Spleen (tissue), 11 donors: ENCODE data around the gene MMEL1. TPM values are rescaled to one million over a fixed set of nuclear protein-coding genes. Genes with fewer than 3 reads are reported as not detected.
A peak's percentile ranks its signal among the peaks of the same experiment; 100 is the strongest.

Experiments used
- DNase-seq: peaks from one replicate; pipeline ENCODE4 v3.0.0-alpha.2; 2020
- H3K27ac ChIP-seq, 8 donors: fragments of 200-600 bp; sonication (generic) in 7 of 8; 1 replicate in 4 of 8; 2 replicates in 4 of 8; pipeline versions ENCODE4 v1.5.0 to v1.8.0; 2016 to 2021; ENCODE audit warnings: inconsistent platforms in 4 of 8, mild to moderate bottlenecking in 4 of 8, moderate library complexity in 1 of 8
- H3K27me3 ChIP-seq, 7 donors: fragments of 200-600 bp; sonication (generic) in 6 of 7; replicated peaks in 1 of 7; 1 replicate in 4 of 7; 2 replicates in 3 of 7; pipeline versions ENCODE4 v1.5.0 to v1.8.0; 2016 to 2021; ENCODE audit warnings: inconsistent platforms in 3 of 7, mild to moderate bottlenecking in 1 of 7
- H3K36me3 ChIP-seq, 6 donors: fragments of 200-600 bp; sonication (generic) in 5 of 6; 1 replicate in 4 of 6; 2 replicates in 2 of 6; pipeline versions ENCODE4 v1.5.0 to v1.8.0; 2016 to 2021; ENCODE audit warnings: inconsistent platforms in 2 of 6
- H3K4me1 ChIP-seq, 6 donors: fragments of 200-600 bp; sonication (generic) in 5 of 6; 1 replicate in 3 of 6; 2 replicates in 3 of 6; pipeline versions ENCODE4 v1.5.0 to v1.8.0; 2016 to 2021; ENCODE audit warnings: inconsistent platforms in 3 of 6
- H3K4me3 ChIP-seq, 8 donors: fragments of 200-600 bp; sonication (generic) in 7 of 8; 1 replicate in 4 of 8; 2 replicates in 4 of 8; pipeline versions ENCODE4 v1.5.0 to v1.8.0; 2016 to 2021; ENCODE audit warnings: inconsistent platforms in 4 of 8, mild to moderate bottlenecking in 4 of 8, moderate library complexity in 2 of 8
- H3K9me3 ChIP-seq, 8 donors: fragments of 200-600 bp; sonication (generic) in 7 of 8; 1 replicate in 4 of 8; 2 replicates in 4 of 8; pipeline versions ENCODE4 v1.5.0 to v1.8.0; 2016 to 2021; ENCODE audit warnings: inconsistent platforms in 4 of 8
- POLR2A ChIP-seq, 3 donors: fragments of 450-650 bp; IDR thresholded peaks; one replicate each; pipeline ENCODE4 v1.5.1; 2017; ENCODE audit warnings: antibody characterized with exemption in 3 of 3, mild to moderate bottlenecking in 1 of 3
- POLR2AphosphoS5 ChIP-seq, 3 donors: sonication (generic); formaldehyde crosslinking; IDR thresholded peaks; one replicate each; pipeline ENCODE4 v1.5.1; 2017; ENCODE audit warnings: antibody characterized with exemption in 3 of 3
- WGBS, 5 donors: extraction: QIAGEN DNeasy Blood & Tissue Kit in 3 of 5; methylation state at CpG; one replicate each; pipeline versions ENCODE4 v1.1.5 to v1.1.7; 2013 to 2018; 5-methylcytosine and 5-hydroxymethylcytosine counted together
- intact Hi-C: fragments of 100-400 bp; cut with DNase I; formaldehyde crosslinking; loops from one replicate; pipeline ENCODE4 v1.15.0; 2023; ENCODE audit warnings: low total_unique reads
- polyA plus RNA-seq, 3 donors: library from polyadenylated mRNA; stranded (reverse); fragments of 200-250 nt; gene quantifications; one replicate each; pipeline ENCODE4 v1.2.1, GENCODE V29; 2013
- total RNA-seq, 7 donors: library from RNA; depleted of rRNA in 3 of 7; stranded (reverse); fragments of >200 nt in 3 of 7; fragmentation: NEBNext Ultra II Directional in 4 of 7; extraction: Animal tissue kit (Norgen Biotek cat#: 25700) in 4 of 7; gene quantifications; one replicate each; pipeline versions ENCODE4 v1.1.0 to v1.2.1, GENCODE V29; 2016 to 2021
- TF ChIP-seq, protein P1 (sequence below), 11 experiments: fragments of 200-600 bp in 7 of 11; fragments of 450-650 bp in 4 of 11; sonication (generic) in 4 of 11; IDR thresholded peaks in 8 of 11; conservative IDR thresholded peaks in 3 of 11; 1 replicate in 7 of 11; 2 replicates in 4 of 11; pipeline versions ENCODE4 v1.4.0 to v1.8.0; 2016 to 2021; ENCODE audit warnings: antibody characterized with exemption in 11 of 11, inconsistent platforms in 4 of 11, mild to moderate bottlenecking in 1 of 11
- donor health status: healthy with polysubstance abuse.
- donor health status: DM: no; HTN: no; CAD: no; lungs with moderate emphysema.
- donor health status: DM: no; HTN: no; CAD: no.
- donor health status: Bipolar disorder and iron deficiency.
- donor health status: healthy.
- donor health status: DM: no; HTN: no; CAD: no.
- donor health status: DM: yes; HTN: yes; CAD: no.

The MMEL1 gene
- total and polyA plus RNA-seq, 10 donors, result 1.9 to 6.4 (median 3.3) TPM; not detected in 1

DNA sequence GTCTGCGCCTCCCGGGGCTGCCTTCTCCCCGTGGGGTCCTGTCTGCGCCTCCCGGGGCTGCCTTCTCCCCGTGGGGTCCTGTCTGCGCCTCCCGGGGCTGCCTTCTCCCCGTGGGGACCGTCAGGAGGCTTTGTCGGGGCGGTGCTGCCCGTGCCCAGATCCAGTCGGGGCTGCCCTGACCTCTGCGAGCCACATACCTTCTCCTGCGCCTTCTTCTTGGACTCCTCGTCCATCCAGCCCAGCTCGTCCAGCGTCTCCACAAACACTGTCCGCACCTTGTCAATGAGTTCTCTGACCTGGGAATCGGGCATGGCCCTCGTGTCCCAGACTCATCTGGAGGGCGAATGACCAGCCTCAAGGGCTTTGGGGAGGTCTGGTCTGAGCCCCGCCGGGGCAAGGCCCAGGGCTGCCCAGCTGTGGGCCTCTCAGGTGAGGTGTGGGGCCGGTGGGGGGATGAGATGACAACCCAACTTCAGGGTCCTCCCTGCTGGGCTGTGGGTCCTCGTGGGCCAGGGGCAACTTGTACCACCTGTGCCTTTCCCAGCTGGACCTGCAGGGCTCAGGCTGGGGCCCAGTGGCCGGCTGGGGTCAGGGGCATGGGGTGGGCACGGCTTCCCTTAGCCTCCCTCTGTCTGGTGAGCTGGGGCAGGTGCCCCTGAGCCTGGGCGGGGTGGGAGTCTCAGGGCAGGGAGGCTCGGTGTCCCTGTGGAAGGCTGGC lies 36.8 kb downstream of the MMEL1 start:
- intact Hi-C loops, result no loop called here
- no peaks in the 10 kb centered on the region for H3K36me3 ChIP-seq
- no peak overlapping the region for H3K4me3 ChIP-seq
- TF ChIP-seq POLR2AphosphoS5 (IDR thresholded peaks at IDR 0.05), result no peak
- TF ChIP-seq, protein P1, sequence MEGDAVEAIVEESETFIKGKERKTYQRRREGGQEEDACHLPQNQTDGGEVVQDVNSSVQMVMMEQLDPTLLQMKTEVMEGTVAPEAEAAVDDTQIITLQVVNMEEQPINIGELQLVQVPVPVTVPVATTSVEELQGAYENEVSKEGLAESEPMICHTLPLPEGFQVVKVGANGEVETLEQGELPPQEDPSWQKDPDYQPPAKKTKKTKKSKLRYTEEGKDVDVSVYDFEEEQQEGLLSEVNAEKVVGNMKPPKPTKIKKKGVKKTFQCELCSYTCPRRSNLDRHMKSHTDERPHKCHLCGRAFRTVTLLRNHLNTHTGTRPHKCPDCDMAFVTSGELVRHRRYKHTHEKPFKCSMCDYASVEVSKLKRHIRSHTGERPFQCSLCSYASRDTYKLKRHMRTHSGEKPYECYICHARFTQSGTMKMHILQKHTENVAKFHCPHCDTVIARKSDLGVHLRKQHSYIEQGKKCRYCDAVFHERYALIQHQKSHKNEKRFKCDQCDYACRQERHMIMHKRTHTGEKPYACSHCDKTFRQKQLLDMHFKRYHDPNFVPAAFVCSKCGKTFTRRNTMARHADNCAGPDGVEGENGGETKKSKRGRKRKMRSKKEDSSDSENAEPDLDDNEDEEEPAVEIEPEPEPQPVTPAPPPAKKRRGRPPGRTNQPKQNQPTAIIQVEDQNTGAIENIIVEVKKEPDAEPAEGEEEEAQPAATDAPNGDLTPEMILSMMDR (IDR thresholded peaks at IDR 0.05 in 8 of 11, conservative IDR thresholded peaks at IDR 0.05 in 3 of 11), result no peak
- no peak for TF ChIP-seq POLR2A (IDR thresholded peaks at IDR 0.05)
- peaks cover 0 to 14% (median 11%) of the 10 kb centered on the region in 8 donors for H3K9me3 ChIP-seq
- 88 to 93% (median 89%) methylated on average over 27 to 31 of the region's 31 CpGs for WGBS, 5 donors
- H3K27ac ChIP-seq, result no peak overlapping the region
- peaks cover 0 to 23% (median 0%) of the 10 kb centered on the region in 7 donors for H3K27me3 ChIP-seq
- peaks cover 0 to 22% (median 13%) of the 10 kb centered on the region in 6 donors for H3K4me1 ChIP-seq
- DNase-seq, result peak; percentile 67

DNA sequence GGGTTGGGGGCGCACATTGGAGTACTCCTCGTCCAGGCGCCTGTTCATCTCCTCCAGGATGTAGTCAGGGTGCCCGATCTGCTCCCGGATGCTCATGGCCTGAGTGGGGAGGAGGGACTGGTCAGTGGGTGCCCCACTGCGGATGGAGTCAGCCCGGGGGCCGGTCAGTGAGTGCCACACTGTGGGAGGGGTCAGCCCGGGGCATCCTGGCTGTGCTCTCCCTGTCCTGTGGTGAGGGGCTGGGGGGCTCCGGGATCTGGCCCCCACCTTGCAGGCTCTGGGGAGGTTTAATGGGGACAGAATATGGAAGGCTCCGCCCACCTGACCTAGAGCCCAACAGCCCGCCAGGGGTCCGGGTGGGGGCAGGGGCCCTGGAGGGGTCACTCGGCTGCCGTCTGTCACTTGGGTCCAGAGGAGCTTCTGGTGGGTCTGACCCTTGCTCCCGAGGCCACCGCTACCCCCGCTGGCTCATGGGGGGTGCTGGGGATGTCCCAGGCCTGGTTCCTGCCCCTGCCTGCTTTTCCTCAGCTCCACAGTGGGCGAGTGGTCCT lies 37.5 kb downstream of the MMEL1 start:
- TF ChIP-seq POLR2A (IDR thresholded peaks at IDR 0.05) (no peak), POLR2AphosphoS5 (IDR thresholded peaks at IDR 0.05) (no peak)
- TF ChIP-seq, protein P1 (IDR thresholded peaks at IDR 0.05 in 8 of 11, conservative IDR thresholded peaks at IDR 0.05 in 3 of 11), result no peak
- Histone ChIP-seq H3K4me3 (no peak overlapping the region), H3K36me3 (peaks cover 0 to 5% (median 0%) of the 10 kb centered on the region in 6 donors), H3K9me3 (peaks cover 0 to 14% (median 10%) of the 10 kb centered on the region in 8 donors), H3K4me1 (peaks cover 0 to 22% (median 13%) of the 10 kb centered on the region in 6 donors), H3K27ac (no peak overlapping the region), H3K27me3 (peaks cover 0 to 23% (median 0%) of the 10 kb centered on the region in 7 donors)
- peak; percentile 71 for DNase-seq
- 83 to 100% (median 83%) methylated on average over 1 to 19 of the region's 19 CpGs for WGBS, 5 donors
- intact Hi-C loops, result no loop called here

DNA sequence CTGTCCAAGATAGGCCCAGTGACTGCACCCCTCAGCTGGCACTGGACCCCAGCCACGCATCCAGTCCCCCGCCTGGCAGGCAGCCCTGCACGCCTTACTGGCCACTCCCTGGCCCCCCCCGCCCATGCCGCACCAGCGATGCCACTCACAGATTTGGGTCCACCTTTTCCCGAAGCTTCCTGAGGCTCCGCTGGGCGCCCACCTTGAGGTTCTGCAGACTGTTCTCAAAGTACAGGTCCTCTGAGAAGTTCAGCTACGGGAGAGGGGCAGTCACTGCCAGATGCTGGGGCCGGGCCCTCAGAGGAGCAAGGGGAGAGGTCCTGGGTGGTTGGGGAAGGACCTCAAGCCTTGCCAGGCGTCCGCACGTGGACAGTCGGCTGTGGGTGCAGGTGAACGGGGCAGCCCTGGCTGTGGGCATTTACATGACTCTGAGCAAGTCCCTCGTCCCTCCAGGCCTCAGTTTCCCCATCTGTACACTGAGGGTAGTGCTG lies 38.1 kb downstream of the MMEL1 start:
- WGBS, 5 donors, result 84 to 94% (median 91%) methylated on average over 14 to 17 of the region's 17 CpGs
- peaks cover 0 to 22% (median 13%) of the 10 kb centered on the region in 6 donors for H3K4me1 ChIP-seq
- no peak overlapping the region for H3K4me3 ChIP-seq
- H3K27ac ChIP-seq, result peak overlapping the region in 1 of 8 donors; percentile 32
- peaks cover 0 to 14% (median 10%) of the 10 kb centered on the region in 8 donors for H3K9me3 ChIP-seq
- TF ChIP-seq POLR2AphosphoS5 (IDR thresholded peaks at IDR 0.05), result no peak
- TF ChIP-seq POLR2A (IDR thresholded peaks at IDR 0.05), result no peak
- TF ChIP-seq, protein P1 (IDR thresholded peaks at IDR 0.05 in 8 of 11, conservative IDR thresholded peaks at IDR 0.05 in 3 of 11), result no peak
- peak; percentile 72 for DNase-seq
- peaks cover 0 to 11% (median under 1%) of the 10 kb centered on the region in 6 donors for H3K36me3 ChIP-seq
- intact Hi-C loops, result loop anchor here (5.0 kb wide), 1 partner anchor 48 kb away; no protein-coding TSS in a partner anchor
- H3K27me3 ChIP-seq, result peaks cover 0 to 23% (median 0%) of the 10 kb centered on the region in 7 donors
